GM21723 (cell line): ENCODE measurements around the gene UAP1.

Experiments
- ATAC-seq: cut with Tn5 transposase; IDR thresholded peaks from one replicate; pipeline ENCODE4 v1.9.1; 2021; ENCODE audit warnings: mild to moderate bottlenecking, moderate library complexity; ENCODE audit not compliant: unreplicated experiment

The UAP1 gene

GRCh38 chr1:162561616-162562469 is at the start of gene UAP1:
Gene UAP1, plus strand, starts transcription at chr1:162561722. Its CDS starts 4,347 bp downstream, at chr1:162566069.
- peak; percentile 49 for ATAC-seq

GRCh38 chr1:162527314-162527713 is 34.2 kb upstream of the UAP1 start:
- no peak for ATAC-seq

GRCh38 chr1:162530307-162530987 is 31.1 kb upstream of the UAP1 start:
- ATAC-seq = peak; percentile 88

- no peak for ATAC-seq
These were observed 30.6 kb upstream of the UAP1 start for GRCh38 chr1:162530988-162531319.

GRCh38 chr1:162535501-162535900 is 26.0 kb upstream of the UAP1 start:
- no peak for ATAC-seq

GRCh38 chr1:162536511-162536910 is 25.0 kb upstream of the UAP1 start:
- ATAC-seq = no peak

- ATAC-seq = no peak
These were observed 24.3 kb upstream of the UAP1 start for GRCh38 chr1:162537216-162537615.

GRCh38 chr1:162538815-162539431 is 22.6 kb upstream of the UAP1 start:
- no peak for ATAC-seq

- ATAC-seq = no peak
These were observed 19.8 kb upstream of the UAP1 start for GRCh38 chr1:162541619-162542141.

- ATAC-seq = no peak
These were observed 18.3 kb upstream of the UAP1 start for GRCh38 chr1:162543228-162543627.

GRCh38 chr1:162548170-162548569 is 13.4 kb upstream of the UAP1 start:
- no peak for ATAC-seq

GRCh38 chr1:162549001-162549400 is 12.5 kb upstream of the UAP1 start:
- ATAC-seq = no peak

- no peak for ATAC-seq
These were observed 10.6 kb upstream of the UAP1 start for GRCh38 chr1:162550925-162551324.

- no peak for ATAC-seq
These were observed 9.4 kb upstream of the UAP1 start for GRCh38 chr1:162551969-162552683.

GRCh38 chr1:162552684-162553252 is 8.8 kb upstream of the UAP1 start:
- no peak for ATAC-seq

- no peak for ATAC-seq
These were observed 7.3 kb upstream of the UAP1 start for GRCh38 chr1:162554258-162554657.

GRCh38 chr1:162557536-162557935 is 4.0 kb upstream of the UAP1 start:
- ATAC-seq = no peak

GRCh38 chr1:162560303-162561036 is 1.1 kb upstream of the UAP1 start:
- ATAC-seq = no peak

GRCh38 chr1:162561037-162561615 is 396 bp upstream of the UAP1 start:
- ATAC-seq = peak; percentile 94

GRCh38 chr1:162562470-162562828 is 927 bp downstream of the UAP1 start:
- no peak for ATAC-seq
